GM23338 (cell line): ENCODE measurements around the gene WNT8B.

Experiments used
- JUNB ChIP-seq: IDR thresholded peaks from one replicate; pipeline ENCODE4 v1.6.1; 2016; ENCODE audit warnings: antibody characterized with exemption; ENCODE audit not compliant: unreplicated experiment
- POLR2AphosphoS5 ChIP-seq: IDR thresholded peaks from 2 replicates; pipeline ENCODE4 v1.6.1; 2016; ENCODE audit warnings: antibody characterized with exemption, low read depth
- TF ChIP-seq, protein P1 (sequence below), 2 experiments: fragments of 200-600 bp in 1 of 2; sonication (generic) in 1 of 2; conservative IDR thresholded peaks; 2 replicates each; pipeline versions ENCODE4 v1.5.1 to v1.6.1; 2016 to 2017; ENCODE audit warnings: antibody characterized with exemption in 2 of 2, low read depth in 2 of 2, mild to moderate bottlenecking in 2 of 2, moderate library complexity in 1 of 2

- TF ChIP-seq, protein P1, sequence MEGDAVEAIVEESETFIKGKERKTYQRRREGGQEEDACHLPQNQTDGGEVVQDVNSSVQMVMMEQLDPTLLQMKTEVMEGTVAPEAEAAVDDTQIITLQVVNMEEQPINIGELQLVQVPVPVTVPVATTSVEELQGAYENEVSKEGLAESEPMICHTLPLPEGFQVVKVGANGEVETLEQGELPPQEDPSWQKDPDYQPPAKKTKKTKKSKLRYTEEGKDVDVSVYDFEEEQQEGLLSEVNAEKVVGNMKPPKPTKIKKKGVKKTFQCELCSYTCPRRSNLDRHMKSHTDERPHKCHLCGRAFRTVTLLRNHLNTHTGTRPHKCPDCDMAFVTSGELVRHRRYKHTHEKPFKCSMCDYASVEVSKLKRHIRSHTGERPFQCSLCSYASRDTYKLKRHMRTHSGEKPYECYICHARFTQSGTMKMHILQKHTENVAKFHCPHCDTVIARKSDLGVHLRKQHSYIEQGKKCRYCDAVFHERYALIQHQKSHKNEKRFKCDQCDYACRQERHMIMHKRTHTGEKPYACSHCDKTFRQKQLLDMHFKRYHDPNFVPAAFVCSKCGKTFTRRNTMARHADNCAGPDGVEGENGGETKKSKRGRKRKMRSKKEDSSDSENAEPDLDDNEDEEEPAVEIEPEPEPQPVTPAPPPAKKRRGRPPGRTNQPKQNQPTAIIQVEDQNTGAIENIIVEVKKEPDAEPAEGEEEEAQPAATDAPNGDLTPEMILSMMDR (conservative IDR thresholded peaks at IDR 0.05; ENCODE audit: low read depth in 2 of 2): peak; percentile 80 to 87
- no peak for TF ChIP-seq JUNB
- TF ChIP-seq POLR2AphosphoS5: peak; percentile 40
Observed at GRCh38 chr10:100482181-100482833, 19.5 kb downstream of the WNT8B start.
